Limb (tissue), 2 donors: ENCODE measurements around the gene FOSL2.

Experiments used
- DNase-seq, 2 donors: peaks; one replicate each; pipeline ENCODE4 v3.0.0-alpha.2; 2016; ENCODE audit errors: extremely low spot score in 2 of 2

The FOSL2 gene

DNA sequence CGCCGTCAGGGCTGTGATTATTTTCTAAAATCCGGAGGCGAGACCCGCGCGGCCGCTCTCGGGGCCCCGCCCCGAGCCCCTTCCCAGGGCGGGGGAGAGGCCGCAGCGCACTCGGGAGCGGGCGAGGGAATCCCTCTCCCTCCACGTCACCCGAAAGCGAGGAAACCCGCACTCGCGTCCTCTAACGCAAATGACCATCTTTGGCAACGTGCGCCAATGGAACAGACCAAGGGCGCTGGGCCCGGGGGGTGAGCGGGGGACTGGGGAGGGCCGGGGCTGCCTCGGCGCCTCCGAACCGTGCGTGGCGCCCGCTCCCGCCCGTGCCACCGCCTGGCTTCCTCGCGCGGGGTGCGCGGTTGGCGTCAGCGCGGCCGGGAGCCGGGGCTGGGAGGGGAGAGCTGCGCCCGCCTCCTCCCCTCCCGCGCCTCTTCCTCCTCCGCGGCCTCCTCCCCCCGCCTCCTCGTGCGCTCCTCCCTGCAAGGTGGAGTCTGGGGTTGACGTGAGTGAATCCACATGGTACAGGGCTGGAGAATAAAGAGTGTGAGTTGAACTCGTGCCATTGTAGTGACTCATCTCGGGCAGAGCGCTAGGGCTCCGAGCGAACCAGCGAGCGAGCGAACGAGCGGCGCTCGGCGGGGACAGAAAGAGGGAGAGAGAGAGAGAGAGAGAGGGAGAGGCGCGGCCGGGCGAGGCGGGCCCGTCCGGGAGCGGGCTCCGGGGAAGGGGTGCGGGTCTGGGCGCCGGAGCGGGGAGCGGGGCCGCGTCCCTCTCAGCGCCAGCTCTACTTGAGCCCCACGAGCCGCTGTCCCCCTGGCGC lies at the start of gene FOSL2:
TSS of gene FOSL2 (plus strand) at position 562 of the 817 bp plus-strand sequence. CDS start 863 bp downstream, outside the sequence.
- peak; percentile 95 to 97 for DNase-seq

- DNase-seq, result peak in 1 of 2 donors; percentile 30
Observed at GRCh38 chr2:28343184-28343942, 49.3 kb upstream of the FOSL2 start.

DNA sequence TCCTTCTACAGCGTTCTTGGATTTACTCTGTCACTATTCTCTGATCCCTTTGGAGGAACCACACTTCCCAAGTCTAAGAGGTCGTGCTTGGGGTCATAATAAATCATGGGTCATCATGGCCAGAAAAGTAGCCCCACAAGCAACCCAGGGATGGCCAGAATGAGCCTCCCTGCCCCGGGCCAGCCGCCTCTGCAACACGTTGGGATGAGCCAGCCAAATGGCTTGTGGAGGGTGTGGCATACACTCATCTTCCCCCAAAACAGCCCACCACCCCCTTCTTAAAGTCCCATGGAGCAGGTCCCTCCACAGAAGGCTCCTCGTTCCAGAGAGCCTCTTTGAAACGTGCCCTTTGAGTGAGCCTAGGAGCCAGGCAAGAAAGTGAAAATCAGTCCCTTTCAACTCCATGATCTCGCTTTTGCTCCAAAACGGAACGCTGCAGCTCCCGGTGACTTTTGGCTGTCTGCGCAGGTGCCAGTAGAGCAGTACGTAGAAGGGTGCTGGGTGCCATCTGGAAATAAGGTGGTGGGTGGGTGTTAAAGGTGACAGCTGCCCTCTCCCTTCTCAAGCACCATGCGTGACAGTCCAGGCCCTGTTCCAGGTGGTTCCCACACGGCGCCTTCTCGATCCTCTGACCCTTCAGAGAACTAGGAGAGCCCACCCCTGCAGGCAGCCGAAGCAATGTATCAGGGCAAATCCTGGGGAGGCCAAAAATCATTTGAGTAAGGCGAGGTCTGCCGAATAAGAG lies 48.5 kb upstream of the FOSL2 start:
- DNase-seq, result no peak

DNA sequence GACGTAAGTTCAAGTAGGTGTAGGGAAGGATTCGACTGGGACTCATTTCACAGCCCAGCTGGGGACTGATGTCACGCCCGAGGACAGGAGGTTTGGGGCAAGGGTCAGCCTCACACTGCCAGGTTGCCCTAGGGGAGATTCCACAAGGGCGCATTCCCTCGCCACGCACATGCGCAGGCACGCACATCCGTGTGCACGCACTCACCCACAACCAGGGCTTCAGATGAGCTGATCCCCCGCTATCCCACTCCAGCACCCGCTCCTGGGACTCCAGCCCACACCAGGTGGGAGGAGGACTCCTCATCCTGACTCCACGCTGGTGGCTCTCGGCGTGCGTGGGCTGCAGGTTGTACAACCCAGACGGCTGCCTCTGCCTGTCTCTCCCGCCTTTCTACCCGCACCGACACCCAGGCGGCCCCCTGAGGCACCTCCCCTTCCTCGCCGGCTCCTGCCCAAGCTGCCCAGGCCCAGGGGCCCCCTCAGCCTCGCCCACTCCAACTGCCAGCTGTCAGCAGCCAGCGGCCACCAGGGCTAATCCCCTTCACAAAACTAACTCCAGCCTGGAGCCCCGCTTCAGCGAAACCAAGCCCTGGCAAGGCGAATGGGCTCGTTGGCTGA lies 47.8 kb upstream of the FOSL2 start:
- no peak for DNase-seq

DNA sequence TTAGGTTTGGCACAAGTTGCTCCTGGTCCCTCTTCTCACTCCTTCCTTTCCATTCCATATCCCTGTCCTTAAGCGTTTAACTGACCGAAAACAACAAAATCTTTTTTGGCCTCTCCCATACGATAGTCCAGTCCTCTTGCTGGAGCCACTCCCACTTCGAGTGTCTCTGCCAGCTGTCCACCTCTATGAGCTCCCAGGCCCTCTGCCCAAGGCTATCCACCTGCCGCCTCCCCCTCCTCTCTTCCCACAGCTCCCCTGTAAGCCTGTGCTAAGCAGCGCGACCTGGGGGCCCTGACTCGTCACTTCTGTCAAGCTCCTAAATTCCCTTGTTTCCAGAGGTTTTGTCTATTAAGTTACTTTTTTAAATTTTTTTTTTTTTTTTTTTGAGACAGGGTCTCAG lies 47.0 kb upstream of the FOSL2 start:
- DNase-seq, result no peak

- peak; percentile 60 to 73 for DNase-seq
Observed at GRCh38 chr2:28346587-28346986, 46.1 kb upstream of the FOSL2 start.

DNA sequence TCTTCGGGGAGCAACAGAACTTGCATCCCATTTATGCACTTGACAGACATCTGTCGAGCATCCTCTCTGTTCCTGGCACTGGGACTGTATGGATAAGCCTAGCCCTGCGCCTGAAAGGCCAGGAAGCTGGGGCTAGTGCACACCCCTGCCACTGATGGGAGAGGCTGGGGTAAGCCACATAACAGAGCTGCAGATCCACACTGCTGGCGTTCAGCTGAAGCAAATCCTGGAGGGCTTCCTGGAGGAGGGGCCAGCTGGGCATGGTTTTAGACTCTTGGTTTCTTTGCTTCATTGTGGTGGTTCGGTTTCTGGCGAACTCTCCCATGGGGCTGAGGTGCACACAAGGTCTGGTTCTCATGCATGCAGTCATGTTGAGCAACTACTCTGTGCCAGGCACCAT lies 45.5 kb upstream of the FOSL2 start:
- no peak for DNase-seq

DNA sequence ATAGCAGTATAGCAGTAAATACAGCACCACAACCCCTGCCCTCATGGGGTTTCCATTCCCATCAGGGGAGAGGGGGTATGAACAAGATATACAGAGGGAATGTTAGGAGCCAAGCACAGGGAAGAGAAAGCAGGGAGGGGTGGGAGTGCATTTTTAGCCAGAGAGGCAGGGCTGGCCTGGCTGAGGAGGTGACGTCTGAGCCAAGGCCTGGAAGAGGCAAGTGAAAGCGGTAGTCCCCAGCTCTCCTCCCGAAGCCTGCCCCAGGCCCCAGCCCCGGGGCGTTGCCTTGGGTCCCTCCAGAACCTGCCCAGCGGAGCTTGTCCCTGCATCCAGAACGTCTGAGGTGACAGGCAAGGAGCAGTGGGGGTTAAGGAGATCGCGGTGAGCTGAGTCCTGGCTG lies 45.1 kb upstream of the FOSL2 start:
- no peak for DNase-seq

- no peak for DNase-seq
Observed at GRCh38 chr2:28348149-28348567, 44.5 kb upstream of the FOSL2 start.

GRCh38 chr2:28348921-28349320 lies 43.7 kb upstream of the FOSL2 start:
- no peak for DNase-seq

GRCh38 chr2:28349546-28350165 lies 43.0 kb upstream of the FOSL2 start:
- no peak for DNase-seq

DNA sequence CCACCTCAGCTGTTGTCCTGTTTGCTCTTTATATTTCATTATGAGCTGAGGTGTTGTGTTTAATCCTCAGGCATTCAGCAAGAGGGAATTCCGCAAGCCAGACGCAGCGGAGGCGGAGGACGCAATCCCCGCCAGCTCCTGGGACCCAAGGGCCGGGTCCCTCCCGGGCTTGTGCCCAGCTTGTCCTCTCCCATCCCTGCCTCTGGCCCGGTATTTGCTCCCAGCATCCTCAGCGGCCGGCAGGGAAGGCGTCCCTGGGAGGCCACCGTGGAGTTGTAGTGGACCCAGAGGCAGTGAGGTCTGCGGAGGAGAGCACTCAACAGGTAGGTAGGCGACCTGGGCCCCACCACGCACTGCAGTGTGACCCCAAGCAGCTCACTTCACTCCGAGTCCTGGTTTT lies 42.5 kb upstream of the FOSL2 start:
- DNase-seq, result no peak

GRCh38 chr2:28350791-28351285 lies 41.8 kb upstream of the FOSL2 start:
- DNase-seq, result no peak

DNA sequence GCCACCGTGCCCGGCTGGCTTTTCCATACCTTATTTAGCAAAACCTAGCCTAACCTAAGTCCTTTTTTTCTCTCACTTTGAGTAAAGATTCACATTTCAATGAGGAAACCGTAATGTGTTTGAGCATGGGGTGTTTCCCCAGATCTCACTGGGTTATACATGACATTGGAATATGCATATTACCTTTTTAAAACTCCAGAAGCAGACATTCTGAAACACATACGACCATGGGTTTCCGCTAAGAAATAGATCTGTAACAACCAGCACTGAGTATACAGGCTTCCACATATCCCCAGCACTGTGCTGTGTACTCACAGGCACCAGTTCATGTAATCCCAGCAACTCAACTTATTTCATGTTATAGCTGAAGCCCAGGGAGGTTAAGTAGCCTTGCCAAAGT lies 41.0 kb upstream of the FOSL2 start:
- no peak for DNase-seq

DNA sequence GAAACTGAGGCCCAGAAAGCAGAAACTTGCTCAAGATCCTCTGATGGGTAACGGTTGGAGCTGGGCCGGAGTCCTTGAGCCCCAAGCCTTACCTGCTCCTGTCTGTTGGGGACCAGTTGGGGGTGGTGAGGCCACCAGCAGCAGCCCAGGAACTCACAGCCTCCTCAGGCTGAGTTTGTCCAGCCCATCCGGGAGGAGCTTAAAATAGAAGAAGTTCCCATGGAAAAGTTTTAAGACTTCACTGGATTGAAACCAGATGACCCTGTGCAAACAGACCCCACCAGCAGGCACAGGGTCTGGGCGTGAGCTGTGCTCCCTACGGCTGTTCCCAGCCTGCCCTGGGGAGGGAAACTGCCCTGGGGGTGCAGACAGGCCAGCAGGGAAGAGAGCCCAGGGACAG lies 40.6 kb upstream of the FOSL2 start:
- no peak for DNase-seq

DNA sequence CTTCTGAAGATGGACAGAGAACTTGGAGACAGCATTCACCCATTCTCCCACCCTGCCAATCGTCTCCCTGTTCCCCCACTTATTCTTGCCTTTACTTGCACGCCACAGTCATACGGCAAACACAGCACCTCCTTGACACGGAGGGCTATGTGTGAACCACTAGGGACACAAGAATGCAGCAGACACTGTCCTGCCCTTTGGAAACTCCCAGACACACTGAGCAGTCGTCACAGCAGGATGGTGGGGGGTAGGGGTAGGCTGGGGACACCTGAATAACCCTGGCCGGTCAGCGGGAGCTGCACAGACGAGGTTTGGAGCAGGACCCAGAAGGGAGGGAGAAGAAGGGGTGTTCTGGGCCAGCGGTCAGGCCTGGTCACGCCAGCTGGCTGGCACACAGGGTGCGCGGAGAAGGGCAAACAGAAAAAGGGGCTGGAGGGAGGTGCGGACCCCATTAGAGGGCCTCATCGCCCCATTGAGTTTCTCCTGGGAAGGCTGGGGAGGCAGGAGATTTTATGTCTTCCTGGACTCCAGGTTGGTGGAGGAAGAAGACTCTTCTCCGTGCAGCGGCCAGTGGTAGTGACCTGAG lies 40.0 kb upstream of the FOSL2 start:
- no peak for DNase-seq

DNA sequence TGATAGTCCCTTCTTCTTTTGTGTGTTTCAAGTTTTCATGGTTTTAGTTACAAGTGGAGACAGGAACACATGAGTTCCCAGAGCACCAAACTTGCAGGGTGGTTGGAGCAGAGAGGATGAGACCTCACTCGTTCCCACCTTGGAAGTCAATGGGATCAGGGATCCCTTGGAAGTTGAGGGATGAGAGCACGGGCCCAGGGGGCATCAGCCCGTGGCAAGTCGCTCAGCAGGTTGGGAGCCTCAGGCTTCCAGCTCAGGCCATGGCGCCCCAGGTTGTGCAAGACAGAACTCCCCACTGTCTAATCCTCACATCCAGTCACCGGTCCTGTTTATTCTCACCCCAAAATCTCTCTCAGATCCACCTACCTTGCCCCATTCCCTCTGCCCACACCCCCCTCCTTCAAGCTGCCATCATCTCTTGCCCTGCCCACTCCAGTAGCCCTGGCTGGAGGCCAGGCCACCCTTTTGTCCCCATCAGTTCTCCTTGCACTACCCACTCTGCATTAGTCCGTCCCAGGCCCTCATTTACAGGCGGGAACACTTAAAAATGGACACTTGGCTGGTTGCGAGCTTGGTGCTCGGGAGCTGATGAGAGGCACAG lies 37.6 kb upstream of the FOSL2 start:
- no peak for DNase-seq

DNA sequence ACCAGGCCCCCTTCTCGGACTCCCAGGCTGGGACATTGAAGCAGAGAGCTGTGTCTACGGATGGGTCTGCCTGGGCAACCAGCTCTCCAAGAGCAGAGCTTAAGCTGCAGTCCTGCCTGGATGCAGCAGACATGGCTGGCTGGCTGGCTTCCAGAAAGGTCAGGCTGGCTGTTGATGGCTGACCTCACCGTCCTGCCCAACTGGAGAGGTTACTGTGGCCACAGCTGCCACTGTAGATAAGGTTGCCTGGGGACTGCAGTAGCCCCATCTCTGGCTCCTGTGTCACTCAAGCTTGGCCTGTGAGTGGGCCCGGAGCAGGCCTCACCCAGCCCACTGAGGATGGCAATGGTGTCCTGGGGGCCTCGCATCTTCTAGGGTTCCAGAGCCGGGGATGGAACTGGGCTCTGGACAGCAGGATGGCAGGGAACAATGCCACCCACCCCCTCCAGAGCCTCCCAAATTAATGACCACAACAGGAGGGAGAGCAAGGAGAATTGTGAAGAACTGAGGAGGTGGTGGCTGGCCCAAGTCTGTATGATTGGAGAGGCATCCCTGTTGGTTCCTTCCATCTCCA lies 37.0 kb upstream of the FOSL2 start:
- DNase-seq, result no peak

DNA sequence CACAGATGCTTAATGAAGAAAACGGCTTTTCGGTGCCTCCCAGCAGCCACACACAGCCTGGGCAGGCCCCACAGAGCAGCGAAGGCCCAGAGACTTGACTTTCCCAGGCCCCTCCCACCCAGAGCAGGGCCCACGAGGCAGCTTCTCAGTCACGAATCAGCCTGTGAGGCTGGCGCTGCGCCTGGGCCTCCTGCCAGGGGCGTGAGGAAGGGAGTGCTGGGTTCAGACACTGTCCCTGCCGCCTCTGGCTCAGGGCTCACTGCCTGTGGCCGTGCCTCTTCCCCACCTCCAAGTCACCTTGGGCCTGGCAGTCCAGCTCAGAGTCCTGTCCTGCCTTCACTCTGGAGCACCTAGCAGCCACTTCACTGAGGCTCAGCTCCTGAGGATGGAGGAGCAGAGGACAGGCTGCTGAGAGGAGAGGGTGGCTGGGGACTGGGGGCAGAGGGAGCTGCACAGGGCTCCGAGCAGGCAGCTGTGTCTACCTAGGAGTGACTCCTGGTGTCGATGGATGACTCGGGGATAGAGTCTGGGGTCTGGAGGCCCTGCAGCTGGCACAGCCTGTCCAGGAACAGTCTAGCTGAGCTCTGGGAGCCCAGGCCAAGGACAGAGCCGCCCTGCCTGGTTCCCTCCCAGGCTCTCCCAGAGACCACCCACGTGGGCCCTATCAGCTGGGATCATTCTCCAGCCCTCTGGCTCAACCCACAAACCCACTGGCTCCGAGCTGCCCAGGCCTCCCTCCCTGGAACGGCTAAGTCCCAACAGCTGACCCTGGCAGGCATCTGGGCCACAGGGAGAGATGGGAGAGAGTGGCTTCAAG lies 36.4 kb upstream of the FOSL2 start:
- peak; percentile 77 to 83 for DNase-seq
